ENCODE data around the gene TBC1D32.
"Not testable (repeated sequence)": the region's sequence is repeated elsewhere in the genome, so short reads cannot be mapped to it uniquely, and the experiment has no call there.

Gene TBC1D32, protein sequence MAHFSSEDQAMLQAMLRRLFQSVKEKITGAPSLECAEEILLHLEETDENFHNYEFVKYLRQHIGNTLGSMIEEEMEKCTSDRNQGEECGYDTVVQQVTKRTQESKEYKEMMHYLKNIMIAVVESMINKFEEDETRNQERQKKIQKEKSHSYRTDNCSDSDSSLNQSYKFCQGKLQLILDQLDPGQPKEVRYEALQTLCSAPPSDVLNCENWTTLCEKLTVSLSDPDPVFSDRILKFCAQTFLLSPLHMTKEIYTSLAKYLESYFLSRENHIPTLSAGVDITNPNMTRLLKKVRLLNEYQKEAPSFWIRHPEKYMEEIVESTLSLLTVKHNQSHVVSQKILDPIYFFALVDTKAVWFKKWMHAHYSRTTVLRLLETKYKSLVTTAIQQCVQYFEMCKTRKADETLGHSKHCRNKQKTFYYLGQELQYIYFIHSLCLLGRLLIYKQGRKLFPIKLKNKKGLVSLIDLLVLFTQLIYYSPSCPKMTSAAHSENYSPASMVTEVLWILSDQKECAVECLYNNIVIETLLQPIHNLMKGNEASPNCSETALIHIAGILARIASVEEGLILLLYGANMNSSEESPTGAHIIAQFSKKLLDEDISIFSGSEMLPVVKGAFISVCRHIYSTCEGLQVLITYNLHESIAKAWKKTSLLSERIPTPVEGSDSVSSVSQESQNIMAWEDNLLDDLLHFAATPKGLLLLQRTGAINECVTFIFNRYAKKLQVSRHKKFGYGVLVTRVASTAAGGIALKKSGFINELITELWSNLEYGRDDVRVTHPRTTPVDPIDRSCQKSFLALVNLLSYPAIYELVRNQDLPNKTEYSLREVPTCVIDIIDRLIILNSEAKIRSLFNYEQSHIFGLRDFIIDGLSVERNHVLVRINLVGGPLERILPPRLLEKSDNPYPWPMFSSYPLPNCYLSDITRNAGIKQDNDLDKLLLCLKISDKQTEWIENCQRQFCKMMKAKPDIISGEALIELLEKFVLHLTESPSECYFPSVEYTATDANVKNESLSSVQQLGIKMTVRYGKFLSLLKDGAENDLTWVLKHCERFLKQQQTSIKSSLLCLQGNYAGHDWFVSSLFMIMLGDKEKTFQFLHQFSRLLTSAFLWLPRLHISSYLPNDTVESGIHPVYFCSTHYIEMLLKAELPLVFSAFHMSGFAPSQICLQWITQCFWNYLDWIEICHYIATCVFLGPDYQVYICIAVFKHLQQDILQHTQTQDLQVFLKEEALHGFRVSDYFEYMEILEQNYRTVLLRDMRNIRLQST

GRCh38 chr6:121334299-121335086 is at the start of gene TBC1D32:
Gene TBC1D32, minus strand, starts transcription at chr6:121334480. Its CDS starts 50 bp downstream, at chr6:121334430.
- DNase-seq (ENCODE audit: low spot score): peak; percentile 75

GRCh38 chr6:121383478-121383877 is 49.2 kb upstream of the TBC1D32 start:
- no peak for DNase-seq (ENCODE audit: low spot score)

GRCh38 chr6:121382467-121383121 is 48.3 kb upstream of the TBC1D32 start:
- DNase-seq (ENCODE audit: low spot score): no peak

- DNase-seq (ENCODE audit: low spot score): no peak
Measured at GRCh38 chr6:121376411-121376810, 42.1 kb upstream of the TBC1D32 start.

DNA sequence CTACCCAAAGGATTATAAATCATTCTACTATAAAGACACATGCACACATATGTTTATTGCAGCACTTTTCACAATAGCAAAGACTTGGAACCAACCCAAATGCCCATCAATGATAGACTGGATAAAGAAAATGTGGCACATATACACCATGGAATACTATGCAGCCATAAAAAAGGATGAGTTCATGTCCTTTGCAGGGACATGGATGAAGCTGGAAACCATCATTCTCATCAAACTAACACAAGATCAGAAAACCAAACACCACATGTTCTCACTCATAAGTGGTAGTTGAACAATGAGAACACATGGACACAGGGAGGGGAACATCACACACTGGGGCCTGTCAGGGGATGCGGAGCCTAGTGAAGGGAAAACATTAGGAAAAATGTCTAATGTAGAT is 39.9 kb upstream of the TBC1D32 start:
- DNase-seq (ENCODE audit: low spot score): not testable (repeated sequence)

DNA sequence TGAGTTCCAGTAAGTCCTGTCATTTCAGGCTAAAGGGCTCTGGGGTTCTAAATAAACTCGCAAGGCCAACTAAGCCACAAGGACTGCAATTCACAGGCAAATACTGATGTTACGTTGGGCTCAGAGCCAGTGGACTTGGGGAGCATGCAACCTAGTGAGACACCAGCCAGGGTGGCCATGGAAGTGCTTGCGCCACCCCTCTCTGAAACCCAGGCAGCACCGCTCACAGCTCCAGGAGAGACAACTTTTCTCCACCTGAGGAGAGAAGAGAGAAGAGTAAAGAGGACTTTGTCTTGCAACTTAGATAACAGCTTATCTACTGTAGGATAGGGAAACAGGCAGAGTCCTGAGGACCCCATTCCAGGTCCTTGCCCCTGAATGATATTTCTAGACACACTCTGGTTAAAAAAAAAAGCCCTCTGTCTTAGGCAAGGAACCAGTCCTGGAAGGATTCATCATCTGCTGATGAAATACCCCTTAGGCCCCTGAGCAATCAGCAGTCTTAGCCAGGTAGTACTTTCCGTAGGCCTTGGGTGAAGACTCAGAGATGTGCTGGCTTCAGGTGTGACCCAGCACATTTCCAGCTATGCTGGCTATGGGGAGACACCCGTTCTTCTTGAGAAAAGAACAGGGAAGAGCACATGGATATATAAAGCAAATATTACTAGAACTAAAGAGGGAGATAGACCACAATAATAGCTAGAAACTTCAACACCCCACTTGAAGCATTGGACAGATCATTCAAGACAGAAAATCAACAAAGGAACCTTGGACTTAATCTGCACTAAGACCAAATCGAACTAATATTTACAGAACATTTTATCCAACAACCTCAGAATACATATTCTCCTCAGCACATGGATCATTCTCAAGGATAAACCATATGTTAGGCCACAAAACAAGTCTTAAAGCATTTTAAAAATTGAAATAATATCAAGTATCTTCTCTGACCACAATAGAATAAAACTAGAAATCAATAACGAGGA is 31.5 kb upstream of the TBC1D32 start:
- no peak for DNase-seq (ENCODE audit: low spot score)

- peak; percentile 13 for DNase-seq (ENCODE audit: low spot score)
Measured at GRCh38 chr6:121356575-121356974, 22.3 kb upstream of the TBC1D32 start.

GRCh38 chr6:121354764-121355163 is 20.5 kb upstream of the TBC1D32 start:
- no peak for DNase-seq (ENCODE audit: low spot score)

GRCh38 chr6:121352941-121353340 is 18.7 kb upstream of the TBC1D32 start:
- no peak for DNase-seq (ENCODE audit: low spot score)

DNA sequence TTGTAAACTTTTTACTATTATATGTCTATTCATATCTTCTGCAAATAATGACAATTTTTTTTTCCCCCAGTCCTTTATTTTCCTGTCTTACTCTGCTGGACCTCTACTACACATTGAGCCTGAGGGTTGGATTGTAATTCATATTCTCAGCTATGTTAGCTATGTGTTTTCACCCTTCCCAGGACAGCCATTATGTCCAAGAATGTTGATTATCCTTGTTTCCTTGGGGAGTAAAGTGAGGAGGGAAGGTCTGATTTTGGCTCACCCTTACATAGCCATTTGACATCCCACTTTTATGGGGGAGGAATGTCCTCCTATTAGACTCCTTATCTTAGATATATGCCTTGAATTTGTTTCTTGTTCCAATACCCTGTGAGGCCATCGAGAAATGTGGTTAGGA is 17.6 kb upstream of the TBC1D32 start:
- no peak for DNase-seq (ENCODE audit: low spot score)

- DNase-seq (ENCODE audit: low spot score): no peak
Measured at GRCh38 chr6:121349596-121349995, 15.3 kb upstream of the TBC1D32 start.

GRCh38 chr6:121347484-121347883 is 13.2 kb upstream of the TBC1D32 start:
- no peak for DNase-seq (ENCODE audit: low spot score)

GRCh38 chr6:121344539-121344938 is 10.3 kb upstream of the TBC1D32 start:
- no peak for DNase-seq (ENCODE audit: low spot score)

- DNase-seq (ENCODE audit: low spot score): no peak
Measured at GRCh38 chr6:121339639-121340226, 5.5 kb upstream of the TBC1D32 start.

- no peak for DNase-seq (ENCODE audit: low spot score)
Measured at GRCh38 chr6:121338956-121339355, 4.7 kb upstream of the TBC1D32 start.

GRCh38 chr6:121338366-121338765 is 4.1 kb upstream of the TBC1D32 start:
- DNase-seq (ENCODE audit: low spot score): no peak

DNA sequence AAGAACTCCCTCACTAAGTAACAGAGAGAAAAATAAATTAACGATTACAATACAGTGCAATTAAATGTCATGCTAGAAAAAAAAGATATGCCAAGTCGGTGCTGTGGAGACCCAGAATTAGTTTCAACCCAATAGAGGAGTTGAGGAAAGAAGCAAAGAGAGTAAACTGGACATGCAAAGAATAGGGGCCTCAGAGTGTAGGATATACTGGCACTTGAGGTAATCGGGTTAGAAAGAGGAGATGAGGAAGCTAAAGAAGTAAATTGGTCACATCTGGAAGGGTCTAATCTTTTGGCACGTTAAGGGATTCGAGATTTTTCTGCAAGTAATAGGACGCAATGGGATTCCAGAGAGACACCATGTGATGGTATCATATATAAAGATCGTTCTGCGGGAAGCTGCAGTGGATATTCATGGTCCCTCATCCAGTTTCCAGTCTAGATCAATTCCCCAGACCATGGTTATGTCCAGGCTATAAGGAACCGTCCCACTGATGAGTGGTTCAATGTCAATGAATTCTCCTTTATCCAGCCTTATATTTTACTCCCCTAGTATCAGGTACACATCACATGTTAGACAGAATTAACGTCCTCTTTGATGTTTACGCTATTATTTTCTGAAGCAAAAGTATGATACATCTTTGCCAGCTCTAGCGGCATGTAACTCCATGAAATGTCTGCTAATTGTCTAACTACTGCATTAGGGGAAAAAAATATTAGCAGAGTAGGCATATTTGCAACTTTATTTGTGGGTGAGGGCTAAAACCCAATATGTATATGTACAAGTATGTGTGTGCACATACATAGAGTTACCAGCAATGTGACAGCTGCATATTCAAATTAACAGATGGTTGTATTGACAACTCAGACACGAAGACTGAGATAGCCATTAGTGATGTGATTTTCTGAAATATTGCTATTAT is 1.1 kb upstream of the TBC1D32 start:
- peak; percentile 8 for DNase-seq (ENCODE audit: low spot score)

DNA sequence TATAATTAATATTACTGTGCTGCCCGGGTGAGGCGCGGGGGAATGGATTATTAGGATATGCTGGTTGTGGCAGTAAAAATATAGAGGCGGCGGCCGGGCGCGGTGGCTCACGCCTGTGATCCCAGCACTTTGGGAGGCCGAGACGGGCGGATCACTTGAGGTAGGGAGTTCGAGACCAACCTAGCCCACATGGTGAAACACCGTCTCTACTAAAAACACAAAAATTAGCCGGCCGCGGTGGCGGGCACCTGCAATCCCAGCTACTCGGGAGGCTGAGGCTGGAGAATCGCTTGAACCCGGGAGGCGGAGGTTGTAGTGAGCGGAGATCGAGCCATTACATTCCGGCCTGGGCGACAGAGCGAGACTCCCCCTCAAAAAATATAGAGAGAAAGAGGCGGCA is 586 bp downstream of the TBC1D32 start:
- DNase-seq (ENCODE audit: low spot score): not testable (repeated sequence)

Data from NAMALWA (cell line).